ENCODE results near the gene RAP1GAP2.

GRCh38 chr17:2994441-2994840 is 198.2 kb downstream of the RAP1GAP2 start:
- TF ChIP-seq CTCF (IDR thresholded peaks at IDR 0.05; ENCODE audit: low read depth, low read length, poor library complexity, severe bottlenecking) (no peak), EZH2phosphoT487 (IDR thresholded peaks at IDR 0.05; ENCODE audit: borderline replicate concordance, low read length) (no peak)

All from DOHH2 (cell line).